ENCODE data around the gene NLRP10. TPM values are rescaled to one million over a fixed set of nuclear protein-coding genes. Genes with fewer than 3 reads are reported as not detected.

Gene NLRP10
- polyA plus RNA-seq, 1 of the 3 experiments (the other 2 are of a cell fraction) = 0.05 TPM

- TF ChIP-seq REST (IDR thresholded peaks at IDR 0.05; ENCODE audit: low read depth, low read length) (peak; percentile 46; the same call in 1 of the 2 replicates), JUND (IDR thresholded peaks at IDR 0.05) (no peak; the same call in 1 of the 2 replicates), RXRA (IDR thresholded peaks at IDR 0.05; ENCODE audit: borderline replicate concordance, low read depth) (no peak), EZH2phosphoT487 (IDR thresholded peaks at IDR 0.05; ENCODE audit: borderline replicate concordance, low read depth) (no peak), RCOR1 (IDR thresholded peaks at IDR 0.05; ENCODE audit: low read length) (peak; percentile 85), FOSL2 (IDR thresholded peaks at IDR 0.05; ENCODE audit: borderline replicate concordance, low read depth) (peak; percentile 39; the same call in 1 of the 2 replicates), GATA2 (CRISPR knock-in tag; IDR thresholded peaks at IDR 0.05) (no peak), USF1 (IDR thresholded peaks at IDR 0.05; ENCODE audit: borderline replicate concordance, low read depth) (peak; percentile 97), NFIC (IDR thresholded peaks at IDR 0.05; ENCODE audit: borderline replicate concordance) (0 out of 2 replicates have a peak, but pooled peaks have one; percentile 20), SMC3 (IDR thresholded peaks at IDR 0.05; ENCODE audit: low read depth, low read length) (peak; percentile 95), SIN3A (IDR thresholded peaks at IDR 0.05; ENCODE audit: borderline replicate concordance, low read depth, low read length) (0 out of 2 replicates have a peak, but pooled peaks have one; percentile 38), CHD2 (IDR thresholded peaks at IDR 0.05; ENCODE audit: low read length, partially characterized antibody) (peak; percentile 85), USF2 (IDR thresholded peaks at IDR 0.05; ENCODE audit: borderline replicate concordance, low read depth, low read length) (peak; percentile 84), FOXJ3 (CRISPR knock-in tag; IDR thresholded peaks at IDR 0.05) (no peak), MEF2A (IDR thresholded peaks at IDR 0.05; ENCODE audit: borderline replicate concordance, low read depth) (no peak; the same call in 1 of the 2 replicates), MXI1 (IDR thresholded peaks at IDR 0.05; ENCODE audit: low read depth, low read length) (peak; percentile 76; the same call in 1 of the 2 replicates), NRF1 (IDR thresholded peaks at IDR 0.05; ENCODE audit: low read depth, low read length) (no peak), TAF1 (IDR thresholded peaks at IDR 0.05; ENCODE audit: borderline replicate concordance, low read depth, low read length) (0 out of 2 replicates have a peak, but pooled peaks have one; percentile 24), PBX3 (IDR thresholded peaks at IDR 0.05) (no peak), RAD21 (IDR thresholded peaks at IDR 0.05; ENCODE audit: low read length) (peak; percentile 76), EP300 (IDR thresholded peaks at IDR 0.05; ENCODE audit: borderline replicate concordance in 1 of 2, low read depth in 1 of 2, low read length in 1 of 2) (peak; percentile 30 to 46; a peak in 3 of 4 replicates), POLR2AphosphoS5 (IDR thresholded peaks at IDR 0.05; ENCODE audit: low read depth, low read length) (no peak; the same call in 1 of the 2 replicates), GABPA (IDR thresholded peaks at IDR 0.05; ENCODE audit: low read depth) (peak; percentile 92), MAX (IDR thresholded peaks at IDR 0.05; ENCODE audit: low read depth) (peak; percentile 89), TCF12 (IDR thresholded peaks at IDR 0.05) (peak; percentile 60), ZBTB33 (IDR thresholded peaks at IDR 0.05; ENCODE audit: borderline replicate concordance, low read depth) (no peak)
These were observed 21.7 kb upstream of the NLRP10 start, which contains the start of gene EIF3F (continued) for GRCh38 chr11:7986768-7987559.

Measured in SK-N-SH (cell line).